Measurements from ENCODE around the gene EXD3. TPM values are rescaled to one million over a fixed set of nuclear protein-coding genes. Genes with fewer than 3 reads are reported as not detected.

Gene EXD3
- total and polyA plus RNA-seq, 2 of the 13 experiments (the other 11 are each of a cell fraction or from before 2014, with no cell fraction given), result 2.7 to 4.8 TPM

DNA sequence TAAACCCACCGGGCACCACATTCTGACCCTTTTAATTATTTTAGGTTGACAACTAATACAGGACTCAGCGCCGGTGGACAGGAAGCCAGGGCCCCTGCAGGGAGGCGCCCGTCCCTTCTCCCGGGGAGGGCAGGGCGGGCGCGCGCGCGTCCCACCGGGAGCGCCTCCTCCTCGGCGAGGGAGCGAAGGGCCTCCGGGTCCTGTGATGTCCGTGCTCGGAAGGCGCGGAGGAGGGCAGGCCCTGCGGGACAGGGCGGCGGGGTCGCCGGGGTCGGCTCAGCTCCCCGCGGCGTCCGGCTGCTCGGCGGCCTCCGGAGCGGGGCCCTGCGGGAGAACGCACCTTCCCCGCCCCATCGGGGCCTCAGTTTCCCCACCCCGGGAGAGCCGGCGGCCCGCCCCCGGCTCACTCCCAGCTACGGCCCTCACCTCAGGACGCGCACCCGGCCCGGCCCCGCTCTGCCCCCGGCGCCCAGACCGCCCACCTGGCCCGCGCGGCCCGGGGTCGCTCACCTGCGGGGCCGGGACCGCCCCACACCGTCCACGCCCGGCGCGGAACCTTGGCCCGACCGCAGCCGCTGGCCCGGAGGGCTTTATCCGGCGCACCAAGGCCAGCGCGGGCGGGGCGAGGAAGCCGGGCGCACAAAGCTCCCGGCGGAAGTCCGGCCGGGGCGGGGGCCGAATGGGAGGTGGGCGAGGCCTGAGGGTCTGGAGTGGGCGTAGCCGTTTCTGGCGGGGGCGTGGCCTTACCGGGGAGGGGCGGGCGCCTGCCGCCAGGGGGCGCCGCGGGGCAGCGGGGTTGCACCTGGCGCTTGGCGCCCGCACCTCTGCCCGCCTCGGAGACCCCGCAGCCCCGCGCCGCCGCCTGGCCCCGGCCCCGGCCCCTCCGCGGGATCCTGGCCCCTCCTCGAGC is at the start of gene EXD3, which contains the start of gene NOXA1 (continued):
- TF ChIP-seq, protein P1, sequence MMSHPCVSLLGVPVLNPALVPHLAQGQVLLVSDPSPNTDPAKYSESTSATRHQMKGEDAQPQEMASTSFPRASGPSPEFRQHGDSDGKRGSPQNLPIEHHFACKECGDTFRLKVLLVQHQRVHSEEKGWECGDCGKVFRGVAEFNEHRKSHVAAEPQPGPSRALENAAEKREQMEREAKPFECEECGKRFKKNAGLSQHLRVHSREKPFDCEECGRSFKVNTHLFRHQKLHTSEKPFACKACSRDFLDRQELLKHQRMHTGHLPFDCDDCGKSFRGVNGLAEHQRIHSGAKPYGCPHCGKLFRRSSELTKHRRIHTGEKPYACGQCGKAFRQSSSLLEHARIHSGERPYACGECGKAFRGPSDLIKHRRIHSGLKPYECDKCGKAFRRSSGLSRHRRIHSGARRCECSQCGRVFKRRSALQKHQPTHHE (CRISPR knock-in tag; IDR thresholded peaks at IDR 0.05; ENCODE audit: borderline replicate concordance), result no peak
- TF ChIP-seq ZNF276 (CRISPR knock-in tag; IDR thresholded peaks at IDR 0.05; ENCODE audit: low read depth), result no peak; the same call in 1 of the 2 replicates
- TF ChIP-seq MXD3 (CRISPR knock-in tag; IDR thresholded peaks at IDR 0.05), result no peak; the same call in 1 of the 2 replicates
- TF ChIP-seq, protein P2, sequence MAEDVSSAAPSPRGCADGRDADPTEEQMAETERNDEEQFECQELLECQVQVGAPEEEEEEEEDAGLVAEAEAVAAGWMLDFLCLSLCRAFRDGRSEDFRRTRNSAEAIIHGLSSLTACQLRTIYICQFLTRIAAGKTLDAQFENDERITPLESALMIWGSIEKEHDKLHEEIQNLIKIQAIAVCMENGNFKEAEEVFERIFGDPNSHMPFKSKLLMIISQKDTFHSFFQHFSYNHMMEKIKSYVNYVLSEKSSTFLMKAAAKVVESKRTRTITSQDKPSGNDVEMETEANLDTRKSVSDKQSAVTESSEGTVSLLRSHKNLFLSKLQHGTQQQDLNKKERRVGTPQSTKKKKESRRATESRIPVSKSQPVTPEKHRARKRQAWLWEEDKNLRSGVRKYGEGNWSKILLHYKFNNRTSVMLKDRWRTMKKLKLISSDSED (CRISPR knock-in tag; IDR thresholded peaks at IDR 0.05), result no peak
- peak; percentile 90; the same call in 1 of the 2 replicates for TF ChIP-seq KDM5A (IDR thresholded peaks at IDR 0.05; ENCODE audit: borderline replicate concordance, low read length)
- TF ChIP-seq THAP7 (CRISPR knock-in tag; IDR thresholded peaks at IDR 0.05), result 0 out of 2 replicates have a peak, but pooled peaks have one; percentile 37
- no peak for TF ChIP-seq ZNF747 (CRISPR knock-in tag; IDR thresholded peaks at IDR 0.05; ENCODE audit: borderline replicate concordance)
- no peak; the same call in 1 of the 2 replicates for TF ChIP-seq ZNF431 (CRISPR knock-in tag; IDR thresholded peaks at IDR 0.05; ENCODE audit: borderline replicate concordance, low read depth)
- no peak for TF ChIP-seq DZIP1 (CRISPR knock-in tag; IDR thresholded peaks at IDR 0.05)
- TF ChIP-seq, protein P3, sequence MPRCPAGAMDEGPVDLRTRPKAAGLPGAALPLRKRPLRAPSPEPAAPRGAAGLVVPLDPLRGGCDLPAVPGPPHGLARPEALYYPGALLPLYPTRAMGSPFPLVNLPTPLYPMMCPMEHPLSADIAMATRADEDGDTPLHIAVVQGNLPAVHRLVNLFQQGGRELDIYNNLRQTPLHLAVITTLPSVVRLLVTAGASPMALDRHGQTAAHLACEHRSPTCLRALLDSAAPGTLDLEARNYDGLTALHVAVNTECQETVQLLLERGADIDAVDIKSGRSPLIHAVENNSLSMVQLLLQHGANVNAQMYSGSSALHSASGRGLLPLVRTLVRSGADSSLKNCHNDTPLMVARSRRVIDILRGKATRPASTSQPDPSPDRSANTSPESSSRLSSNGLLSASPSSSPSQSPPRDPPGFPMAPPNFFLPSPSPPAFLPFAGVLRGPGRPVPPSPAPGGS (CRISPR knock-in tag; IDR thresholded peaks at IDR 0.05), result peak; percentile 64
- TF ChIP-seq, protein P4, sequence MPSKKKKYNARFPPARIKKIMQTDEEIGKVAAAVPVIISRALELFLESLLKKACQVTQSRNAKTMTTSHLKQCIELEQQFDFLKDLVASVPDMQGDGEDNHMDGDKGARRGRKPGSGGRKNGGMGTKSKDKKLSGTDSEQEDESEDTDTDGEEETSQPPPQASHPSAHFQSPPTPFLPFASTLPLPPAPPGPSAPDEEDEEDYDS (CRISPR knock-in tag; IDR thresholded peaks at IDR 0.05), result peak; percentile 37; the same call in 1 of the 2 replicates
- no peak for TF ChIP-seq ZNF883 (CRISPR knock-in tag; IDR thresholded peaks at IDR 0.05; ENCODE audit: not compliant biosample characterization)
- no peak for TF ChIP-seq ZKSCAN5 (CRISPR knock-in tag; IDR thresholded peaks at IDR 0.05)
- no peak; the same call in 1 of the 2 replicates for TF ChIP-seq ZSCAN20 (CRISPR knock-in tag; IDR thresholded peaks at IDR 0.05; ENCODE audit: borderline replicate concordance)
- TF ChIP-seq NCOA1 (CRISPR knock-in tag; IDR thresholded peaks at IDR 0.05), result no peak
- TF ChIP-seq ZNF337 (CRISPR knock-in tag; IDR thresholded peaks at IDR 0.05; ENCODE audit: borderline replicate concordance, low read depth), result no peak
